ENCODE data around the gene C14orf132.

Gene C14orf132

DNA sequence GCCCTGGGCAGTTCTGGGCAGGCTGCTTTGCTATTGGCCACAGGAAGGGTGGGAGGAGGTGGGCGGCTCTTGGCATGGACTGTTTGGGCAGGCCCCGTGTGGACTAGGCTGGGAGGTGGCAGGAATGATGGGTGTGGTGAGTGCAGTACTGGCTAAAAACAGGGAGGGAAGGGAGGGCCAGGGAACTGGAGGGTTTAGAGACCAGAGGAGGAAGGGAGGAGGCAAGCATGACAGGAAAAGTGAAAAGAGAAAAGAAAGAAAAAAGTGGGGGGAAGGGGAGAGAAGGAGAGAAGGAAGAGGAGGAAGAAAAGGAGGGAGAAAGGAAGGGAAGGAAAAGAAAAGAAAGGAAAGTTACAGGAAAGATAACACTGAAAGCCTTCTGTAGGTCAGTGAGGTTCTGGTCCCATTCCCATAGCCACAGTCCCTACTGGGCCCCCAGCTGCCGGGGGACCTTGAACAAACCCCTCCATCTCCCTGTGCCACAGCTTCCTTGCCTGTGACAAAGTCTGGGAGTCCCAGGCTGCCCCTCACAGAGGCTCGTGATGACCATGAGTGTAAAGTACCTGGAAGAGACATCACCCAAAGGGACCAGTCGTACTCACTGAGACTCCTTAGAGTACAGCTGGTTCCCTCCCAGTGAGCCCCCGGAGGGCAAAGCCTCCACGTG lies 1.1 kb upstream of the C14orf132 start:
- no peak for DNase-seq
- intact Hi-C loops (cut with DNase I): no loop called here

- DNase-seq: no peak
- intact Hi-C loops (cut with DNase I): no loop called here
Observed at GRCh38 chr14:96038558-96038919, 623 bp upstream of the C14orf132 start.

DNA sequence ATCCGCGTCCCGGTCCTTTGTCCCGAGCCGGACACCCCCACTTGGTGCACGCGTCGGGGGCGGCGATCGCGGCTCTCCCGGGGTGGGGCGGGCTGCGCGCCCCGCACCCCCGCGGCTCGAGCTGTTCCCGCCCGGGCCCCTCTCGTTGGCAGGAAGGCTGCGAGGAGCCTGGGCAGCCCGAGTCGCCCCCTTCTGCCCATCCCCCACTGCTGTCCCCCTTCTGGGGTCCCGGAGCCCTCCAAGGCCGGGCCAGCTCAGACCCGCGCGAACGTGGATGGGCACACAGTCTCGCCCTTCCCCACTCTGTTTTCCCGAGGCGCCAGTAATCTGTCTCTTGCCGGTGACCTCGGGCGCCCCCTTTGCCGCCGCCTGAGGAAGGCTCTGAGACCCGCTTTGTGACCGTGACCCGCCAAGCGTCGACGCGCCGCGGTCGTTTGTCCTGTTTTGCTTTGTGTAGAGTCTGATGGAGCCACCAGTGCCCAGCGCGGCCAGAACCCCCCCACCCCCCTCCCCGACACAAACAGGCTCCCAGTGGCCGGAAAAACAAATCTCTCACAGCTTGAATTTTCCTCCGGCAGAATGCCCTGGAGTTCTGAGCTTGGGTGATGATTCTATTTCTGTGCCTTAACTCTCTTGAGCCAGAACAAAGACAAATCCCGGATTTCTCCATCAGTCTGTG lies 610 bp downstream of the C14orf132 start:
- intact Hi-C loops (cut with DNase I): loop anchor here (5.0 kb wide), 1 partner anchor 53 kb away; no protein-coding TSS in a partner anchor
- peak; percentile 23 to 89 (median 64) for DNase-seq

GRCh38 chr14:96040828-96041371 lies 1.7 kb downstream of the C14orf132 start:
- DNase-seq: no peak
- intact Hi-C loops (cut with DNase I): loop anchor here (5.0 kb wide), 1 partner anchor 51 kb away; no protein-coding TSS in a partner anchor

DNA sequence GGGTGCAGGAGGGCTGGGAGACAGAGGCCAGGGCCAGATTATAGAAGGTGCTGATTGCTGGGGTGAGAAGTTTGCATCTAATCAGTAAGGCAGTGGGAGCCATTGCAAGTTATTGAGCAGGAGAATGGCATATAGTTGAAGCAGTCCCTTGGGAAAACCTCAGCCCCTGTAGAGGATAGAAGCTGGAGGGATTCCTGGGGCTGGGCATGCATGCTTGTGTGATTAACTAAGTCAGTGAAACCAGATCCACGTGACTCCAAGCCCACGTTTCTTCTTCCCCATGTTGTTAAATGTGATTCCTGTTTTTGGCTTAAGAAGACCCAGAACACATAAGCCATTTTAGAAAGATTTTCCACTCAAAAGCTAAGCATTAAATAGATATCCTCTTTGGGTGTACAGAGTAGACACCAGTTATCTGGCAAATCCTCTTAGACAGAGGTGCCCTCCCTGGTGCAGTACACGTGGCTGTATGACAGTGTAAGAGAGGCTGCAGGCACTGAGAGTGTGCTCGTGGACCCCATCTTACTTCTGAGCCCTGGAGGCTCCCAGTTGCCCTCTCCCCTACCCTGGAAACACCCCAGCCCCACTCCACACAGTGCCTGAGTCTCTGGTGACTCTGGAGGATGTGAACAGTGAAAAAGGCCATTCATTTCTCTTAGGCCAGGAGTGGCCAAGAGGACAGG lies 3.2 kb downstream of the C14orf132 start:
- DNase-seq: no peak
- intact Hi-C loops (cut with DNase I): loop anchor here (5.0 kb wide), 1 partner anchor 50 kb away; no protein-coding TSS in a partner anchor

DNA sequence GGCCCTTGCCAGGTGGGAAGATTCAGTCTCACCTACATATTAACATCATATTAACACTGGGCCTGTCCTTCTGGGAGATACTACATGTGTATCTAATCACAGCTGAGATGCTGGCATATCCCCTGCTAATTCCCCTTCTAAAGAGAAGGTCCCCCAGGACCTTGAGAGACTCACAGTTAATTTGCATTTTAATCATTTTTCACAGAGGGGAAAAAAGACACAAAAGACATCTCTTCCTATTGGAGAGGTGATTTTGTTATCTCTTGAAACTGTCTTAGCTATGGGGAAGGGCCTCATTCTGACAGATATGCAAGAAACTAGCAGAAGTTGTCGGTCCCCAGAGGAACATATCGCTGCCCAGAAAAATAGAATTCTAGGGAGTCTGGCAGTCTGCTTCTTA lies 7.5 kb downstream of the C14orf132 start:
- intact Hi-C loops (cut with DNase I): no loop called here
- no peak for DNase-seq

DNA sequence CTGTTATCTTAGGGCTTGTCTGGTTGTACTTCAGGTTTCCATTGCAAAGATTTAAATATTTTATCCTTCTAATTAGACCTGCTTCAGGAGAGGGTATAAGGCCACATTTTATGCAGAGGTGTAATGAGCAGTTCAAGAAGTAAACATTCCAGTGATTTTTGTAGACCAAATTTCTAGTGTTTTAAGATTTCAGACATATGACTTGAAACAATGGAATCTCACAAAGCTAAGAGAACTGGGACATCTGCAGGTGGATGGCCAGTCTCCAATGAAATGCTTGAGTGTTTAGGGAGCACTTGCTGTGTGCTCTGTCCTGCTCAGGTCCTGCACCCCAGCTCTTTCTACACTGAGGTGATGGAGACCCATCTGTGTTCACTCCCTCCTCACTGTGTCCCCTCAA lies 7.9 kb downstream of the C14orf132 start:
- DNase-seq: no peak
- intact Hi-C loops (cut with DNase I): no loop called here

DNA sequence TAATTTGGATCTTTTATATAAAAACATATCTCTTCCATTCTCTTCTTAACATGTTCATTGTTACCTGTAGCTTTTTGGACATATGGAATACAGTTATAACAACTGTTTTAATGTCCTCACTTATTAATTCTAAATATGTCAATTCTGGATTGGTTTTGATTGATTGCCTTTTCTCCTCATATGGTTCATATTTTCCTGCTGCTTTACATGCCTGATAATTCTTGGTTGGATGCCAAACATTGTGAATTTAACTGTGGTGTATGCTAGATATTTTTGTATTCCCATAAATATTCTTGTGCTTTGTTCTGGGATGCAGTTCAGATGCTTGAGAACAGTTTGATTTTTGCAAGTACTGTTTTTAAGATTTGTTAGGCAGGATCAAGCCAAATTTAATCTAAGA lies 10.8 kb downstream of the C14orf132 start:
- DNase-seq: no peak
- intact Hi-C loops (cut with DNase I): no loop called here

GRCh38 chr14:96050482-96050881 lies 11.3 kb downstream of the C14orf132 start:
- intact Hi-C loops (cut with DNase I): no loop called here
- DNase-seq: peak in 1 of 42 donors; percentile 14

DNA sequence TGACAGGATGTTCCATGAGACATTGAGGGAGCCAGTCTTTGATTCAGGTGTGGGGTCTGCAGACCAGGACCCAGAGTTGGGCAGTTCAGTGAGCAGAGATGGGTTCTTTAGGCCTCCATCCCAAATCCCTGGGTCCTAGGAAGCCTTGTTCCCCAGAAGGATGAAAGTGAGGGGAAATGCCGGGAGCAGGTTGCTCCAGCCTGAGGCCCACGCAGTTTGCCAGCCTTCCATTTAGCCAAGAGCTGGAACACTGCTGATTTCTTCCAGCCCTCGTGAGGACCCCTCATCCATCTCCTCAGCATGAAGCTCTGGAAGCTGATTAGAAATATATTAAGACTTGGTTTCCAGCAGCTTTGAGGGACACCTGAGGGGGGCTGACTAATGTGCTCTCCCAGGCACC lies 12.1 kb downstream of the C14orf132 start:
- intact Hi-C loops (cut with DNase I): no loop called here
- DNase-seq: peak in 2 of 42 donors; percentile 11 to 16

GRCh38 chr14:96051642-96052540 lies 12.7 kb downstream of the C14orf132 start:
- intact Hi-C loops (cut with DNase I): no loop called here
- peak in 3 of 42 donors; percentile 15 to 39 (median 22) for DNase-seq

GRCh38 chr14:96052541-96053247 lies 13.5 kb downstream of the C14orf132 start:
- DNase-seq: peak in 2 of 42 donors; percentile 10 to 12
- intact Hi-C loops (cut with DNase I): no loop called here

DNA sequence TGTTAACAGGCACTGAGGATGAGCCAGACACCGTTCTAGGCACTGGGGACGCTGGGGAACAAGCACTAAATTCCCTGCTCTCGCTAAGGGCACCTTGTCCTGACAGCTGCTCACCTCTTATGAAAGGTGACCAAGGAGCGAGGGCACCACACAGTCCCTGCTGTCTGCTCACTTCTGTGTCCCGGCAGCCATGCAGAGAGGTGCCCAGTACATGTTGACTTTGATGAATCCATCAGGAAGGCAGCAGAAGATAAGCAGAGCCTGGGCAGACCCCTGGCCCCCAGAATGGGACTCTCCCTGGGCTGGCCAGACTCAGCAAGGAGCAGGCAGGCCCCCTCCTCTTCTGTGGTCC lies 14.1 kb downstream of the C14orf132 start:
- intact Hi-C loops (cut with DNase I): no loop called here
- DNase-seq: peak in 2 of 42 donors; percentile 8 to 14

- DNase-seq: peak in 38 of 42 donors; percentile 27 to 91 (median 66)
Observed at GRCh38 chr14:96053600-96054381, 14.6 kb downstream of the C14orf132 start.

GRCh38 chr14:96054661-96055060 lies 15.5 kb downstream of the C14orf132 start:
- intact Hi-C loops (cut with DNase I): no loop called here
- no peak for DNase-seq

More at GRCh38 chr14:96053600-96054381, 14.6 kb downstream of the C14orf132 start:
- intact Hi-C loops (cut with DNase I): no loop called here

DNA sequence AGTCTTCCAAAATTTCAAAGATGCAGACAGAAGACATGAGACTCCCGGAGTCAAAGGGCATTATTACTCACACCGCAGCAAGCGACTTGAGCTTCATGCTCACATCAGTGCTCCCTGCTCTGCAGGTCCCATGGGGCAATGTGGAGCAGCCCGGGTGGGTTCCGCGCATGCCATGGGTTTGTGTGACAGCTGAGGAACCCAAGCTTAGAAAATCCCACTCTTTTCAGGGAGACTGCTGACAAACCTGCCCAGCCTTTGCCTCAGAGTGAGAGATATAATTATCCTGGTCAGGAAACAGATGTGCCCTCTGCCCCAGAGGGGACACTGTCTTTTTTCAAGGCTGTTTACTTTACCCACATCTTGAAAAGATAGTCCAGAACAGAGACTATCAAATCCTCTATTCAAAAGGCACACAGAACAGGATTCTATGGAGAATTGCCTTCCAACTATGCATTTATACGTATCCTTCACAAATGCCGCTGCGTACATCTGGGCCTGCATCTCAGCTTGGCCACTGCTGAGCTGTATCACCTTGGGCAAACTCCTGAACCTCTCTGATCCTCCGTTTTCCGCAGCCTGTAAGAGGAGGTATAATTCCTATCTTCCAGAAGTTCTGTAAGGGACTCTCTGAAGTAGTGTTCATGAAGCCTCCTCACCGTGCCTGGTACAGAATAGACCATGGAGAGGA lies 16.0 kb downstream of the C14orf132 start:
- peak in 3 of 42 donors; percentile 15 to 47 (median 25) for DNase-seq
- intact Hi-C loops (cut with DNase I): no loop called here

Measured in head of caudate nucleus (tissue), 42 donors.